ENCODE results near the gene GRB10. TPM values are rescaled to one million over a fixed set of nuclear protein-coding genes. Genes with fewer than 3 reads are reported as not detected.

Gene GRB10
- total and polyA plus RNA-seq, 4 experiments from 2014 or later = 0.83 to 7.7 (median 5.0) TPM

GRCh38 chr7:50632561-50633413 lies 149.9 kb downstream of the GRB10 start:
- intact Hi-C loops (cut with micrococcal nuclease) = loop anchor here (1.0 to 5.0 kb wide), 7 partner anchors 22 to 540 kb away; no protein-coding TSS in a partner anchor
- peaks cover 0 to 3% of the 10 kb centered on the region in 2 donors for H3K36me3 Mint-ChIP-seq
- peaks cover 3 to 6% (median 5%) of the 10 kb centered on the region in 4 donors for H3K4me1 Mint-ChIP-seq
- ChIA-PET POLR2A (ENCODE audit: partially characterized antibody) (interaction anchor here (1.2 to 2.1 kb wide), 5 partner anchors 22 to 540 kb away, joined by 3 to 9 read pairs (median 4); no protein-coding TSS in a partner anchor), CTCF (ENCODE audit: partially characterized antibody) (interaction anchor here (0.6 to 8.6 kb wide), 35 partner anchors 9 to 540 kb away, joined by 3 to 154 read pairs (median 4); partner anchors contain the start of gene ZPBP)
- H3K4me3 Mint-ChIP-seq = no peak overlapping the region
- peaks cover 3 to 5% of the 10 kb centered on the region in 2 donors for H3K27me3 Mint-ChIP-seq
- Histone ChIP-seq H3K4me3 (ENCODE audit: low read length in 2 of 2) (no peak overlapping the region), H3K27ac (ENCODE audit: low read depth, low read length) (no peak overlapping the region), H3K4me1 (ENCODE audit: insufficient read depth, low read length) (no peaks in the 10 kb centered on the region), H3K27me3 (ENCODE audit: insufficient read depth, low read length) (no peaks in the 10 kb centered on the region), H3K36me3 (ENCODE audit: insufficient read depth, low read length) (no peaks in the 10 kb centered on the region), H3K9me3 (ENCODE audit: control insufficient read depth in 1 of 2, low read length in 2 of 2) (no peaks in the 10 kb centered on the region)
- peak; percentile 57 to 62 (median 60) for DNase-seq
- peak overlapping the region in 1 of 7 donors; percentile 15 for H3K27ac Mint-ChIP-seq
- peaks cover 0 to 2% (median 0%) of the 10 kb centered on the region in 8 donors for H3K9me3 Mint-ChIP-seq

- Histone ChIP-seq H3K27me3 (ENCODE audit: insufficient read depth, low read length) (no peaks in the 10 kb centered on the region), H3K27ac (ENCODE audit: low read depth, low read length) (no peak overlapping the region), H3K9me3 (ENCODE audit: control insufficient read depth in 1 of 2, low read length in 2 of 2) (no peaks in the 10 kb centered on the region), H3K36me3 (ENCODE audit: insufficient read depth, low read length) (no peaks in the 10 kb centered on the region), H3K4me3 (ENCODE audit: low read length in 2 of 2) (no peak overlapping the region), H3K4me1 (ENCODE audit: insufficient read depth, low read length) (no peaks in the 10 kb centered on the region)
- DNase-seq = no peak
- H3K27ac Mint-ChIP-seq = peak overlapping the region in 1 of 7 donors; percentile 54
- POLR2A ChIA-PET (ENCODE audit: partially characterized antibody) = interaction anchor here (0.9 to 2.1 kb wide), 3 partner anchors 21 to 164 kb away, joined by 3 to 9 read pairs (median 3); no protein-coding TSS in a partner anchor
- peaks cover 0 to 3% of the 10 kb centered on the region in 2 donors for H3K36me3 Mint-ChIP-seq
- CTCF ChIA-PET (ENCODE audit: partially characterized antibody) = interaction anchor here (0.7 to 8.6 kb wide), 14 partner anchors 8 to 565 kb away, joined by 3 to 154 read pairs (median 4); no protein-coding TSS in a partner anchor
- H3K27me3 Mint-ChIP-seq = peaks cover 4 to 5% of the 10 kb centered on the region in 2 donors
- H3K4me1 Mint-ChIP-seq = peaks cover 3 to 6% (median 5%) of the 10 kb centered on the region in 4 donors
- H3K9me3 Mint-ChIP-seq = no peaks in the 10 kb centered on the region
- H3K4me3 Mint-ChIP-seq = no peak overlapping the region
- intact Hi-C loops (cut with micrococcal nuclease) = loop anchor here (2.0 to 5.0 kb wide), 2 partner anchors 47 to 424 kb away; no protein-coding TSS in a partner anchor
These were observed 151.1 kb downstream of the GRB10 start for GRCh38 chr7:50631639-50632038.

GRCh38 chr7:50631100-50631499 lies 151.6 kb downstream of the GRB10 start:
- H3K36me3 Mint-ChIP-seq = peaks cover 0 to 3% of the 10 kb centered on the region in 2 donors
- DNase-seq = no peak
- no peak overlapping the region for H3K4me3 ChIP-seq (ENCODE audit: low read length in 2 of 2)
- H3K9me3 Mint-ChIP-seq = no peaks in the 10 kb centered on the region
- H3K27me3 Mint-ChIP-seq = peaks cover 4 to 5% of the 10 kb centered on the region in 2 donors
- H3K36me3 ChIP-seq (ENCODE audit: insufficient read depth, low read length) = no peaks in the 10 kb centered on the region
- no peak overlapping the region for H3K4me3 Mint-ChIP-seq
- H3K4me1 ChIP-seq (ENCODE audit: insufficient read depth, low read length) = no peaks in the 10 kb centered on the region
- H3K27me3 ChIP-seq (ENCODE audit: insufficient read depth, low read length) = no peaks in the 10 kb centered on the region
- no peak overlapping the region for H3K27ac ChIP-seq (ENCODE audit: low read depth, low read length)
- H3K4me1 Mint-ChIP-seq = peaks cover 3 to 6% (median 5%) of the 10 kb centered on the region in 4 donors
- H3K9me3 ChIP-seq (ENCODE audit: control insufficient read depth in 1 of 2, low read length in 2 of 2) = no peaks in the 10 kb centered on the region
- ChIA-PET CTCF (ENCODE audit: partially characterized antibody) (interaction anchor here (0.7 to 8.6 kb wide), 11 partner anchors 9 to 565 kb away, joined by 3 to 154 read pairs (median 4); no protein-coding TSS in a partner anchor), POLR2A (ENCODE audit: partially characterized antibody) (interaction anchor here (0.9 to 1.1 kb wide), 2 partner anchors 35 to 163 kb away, joined by 3 to 4 read pairs; no protein-coding TSS in a partner anchor)
- H3K27ac Mint-ChIP-seq = peak overlapping the region in 1 of 7 donors; percentile 54
- intact Hi-C loops (cut with micrococcal nuclease) = loop anchor here (5.0 kb wide), 1 partner anchor 424 kb away; no protein-coding TSS in a partner anchor

GRCh38 chr7:50629238-50629901 lies 153.3 kb downstream of the GRB10 start:
- intact Hi-C loops (cut with micrococcal nuclease) = no loop called here
- H3K27ac ChIP-seq (ENCODE audit: low read depth, low read length) = no peak overlapping the region
- H3K27ac Mint-ChIP-seq = no peak overlapping the region
- H3K4me3 ChIP-seq (ENCODE audit: low read length in 2 of 2) = no peak overlapping the region
- H3K36me3 Mint-ChIP-seq = peaks cover 0 to 3% of the 10 kb centered on the region in 2 donors
- ChIA-PET POLR2A (ENCODE audit: partially characterized antibody) (interaction anchor here (0.5 kb wide), 1 partner anchor 244 kb away, joined by 3 read pairs; no protein-coding TSS in a partner anchor), CTCF (ENCODE audit: partially characterized antibody) (interaction anchor here (0.9 to 8.6 kb wide), 6 partner anchors 11 to 532 kb away, joined by 3 to 154 read pairs (median 50); no protein-coding TSS in a partner anchor)
- H3K4me1 ChIP-seq (ENCODE audit: insufficient read depth, low read length) = no peaks in the 10 kb centered on the region
- peaks cover 2% of the 10 kb centered on the region for H3K27me3 ChIP-seq (ENCODE audit: insufficient read depth, low read length)
- no peaks in the 10 kb centered on the region for H3K36me3 ChIP-seq (ENCODE audit: insufficient read depth, low read length)
- H3K4me1 Mint-ChIP-seq = peaks cover 3 to 6% (median 5%) of the 10 kb centered on the region in 4 donors
- no peak for DNase-seq
- H3K9me3 Mint-ChIP-seq = no peaks in the 10 kb centered on the region
- H3K27me3 Mint-ChIP-seq = peaks cover 4 to 5% of the 10 kb centered on the region in 2 donors
- no peak overlapping the region for H3K4me3 Mint-ChIP-seq
- no peaks in the 10 kb centered on the region for H3K9me3 ChIP-seq (ENCODE audit: control insufficient read depth in 1 of 2, low read length in 2 of 2)

- Histone ChIP-seq H3K4me3 (ENCODE audit: low read length in 2 of 2) (no peak overlapping the region), H3K27ac (ENCODE audit: low read depth, low read length) (no peak overlapping the region), H3K27me3 (ENCODE audit: insufficient read depth, low read length) (peaks cover 3% of the 10 kb centered on the region), H3K36me3 (ENCODE audit: insufficient read depth, low read length) (no peaks in the 10 kb centered on the region), H3K9me3 (ENCODE audit: control insufficient read depth in 1 of 2, low read length in 2 of 2) (no peaks in the 10 kb centered on the region), H3K4me1 (ENCODE audit: insufficient read depth, low read length) (no peaks in the 10 kb centered on the region)
- Mint-ChIP-seq H3K27ac (no peak overlapping the region), H3K4me1 (peaks cover 3 to 6% (median 5%) of the 10 kb centered on the region in 4 donors), H3K27me3 (peaks cover 3 to 4% of the 10 kb centered on the region in 2 donors), H3K4me3 (no peak overlapping the region), H3K36me3 (peaks cover 0 to 3% of the 10 kb centered on the region in 2 donors), H3K9me3 (no peaks in the 10 kb centered on the region)
- DNase-seq = no peak
- POLR2A ChIA-PET (ENCODE audit: partially characterized antibody) = no interaction called here
- intact Hi-C loops (cut with micrococcal nuclease) = no loop called here
- CTCF ChIA-PET (ENCODE audit: partially characterized antibody) = interaction anchor here (0.9 to 8.6 kb wide), 6 partner anchors 12 to 532 kb away, joined by 3 to 154 read pairs (median 50); no protein-coding TSS in a partner anchor
These were observed 154.1 kb downstream of the GRB10 start for GRCh38 chr7:50628434-50629084.

- no peak overlapping the region for H3K4me3 Mint-ChIP-seq
- POLR2A ChIA-PET (ENCODE audit: partially characterized antibody) = no interaction called here
- Histone ChIP-seq H3K4me1 (ENCODE audit: insufficient read depth, low read length) (no peaks in the 10 kb centered on the region), H3K36me3 (ENCODE audit: insufficient read depth, low read length) (no peaks in the 10 kb centered on the region), H3K9me3 (ENCODE audit: control insufficient read depth in 1 of 2, low read length in 2 of 2) (no peaks in the 10 kb centered on the region), H3K27me3 (ENCODE audit: insufficient read depth, low read length) (peaks cover 3% of the 10 kb centered on the region), H3K27ac (ENCODE audit: low read depth, low read length) (no peak overlapping the region), H3K4me3 (ENCODE audit: low read length in 2 of 2) (no peak overlapping the region)
- intact Hi-C loops (cut with micrococcal nuclease) = no loop called here
- no peak for DNase-seq
- H3K4me1 Mint-ChIP-seq = peaks cover 0 to 2% (median under 1%) of the 10 kb centered on the region in 4 donors
- CTCF ChIA-PET (ENCODE audit: partially characterized antibody) = interaction anchor here (8.4 to 8.6 kb wide), 2 partner anchors 15 to 159 kb away, joined by 135 to 154 read pairs; no protein-coding TSS in a partner anchor
- H3K36me3 Mint-ChIP-seq = peaks cover 0 to 3% of the 10 kb centered on the region in 2 donors
- no peak overlapping the region for H3K27ac Mint-ChIP-seq
- no peaks in the 10 kb centered on the region for H3K9me3 Mint-ChIP-seq
- peaks cover 0 to 4% of the 10 kb centered on the region in 2 donors for H3K27me3 Mint-ChIP-seq
These were observed 154.8 kb downstream of the GRB10 start for GRCh38 chr7:50627824-50628361.
